Measurements from ENCODE around the gene SLC12A7.
"Not testable (repeated sequence)": the region's sequence is repeated elsewhere in the genome, so short reads cannot be mapped to it uniquely, and the experiment has no call there.

The SLC12A7 gene

DNA sequence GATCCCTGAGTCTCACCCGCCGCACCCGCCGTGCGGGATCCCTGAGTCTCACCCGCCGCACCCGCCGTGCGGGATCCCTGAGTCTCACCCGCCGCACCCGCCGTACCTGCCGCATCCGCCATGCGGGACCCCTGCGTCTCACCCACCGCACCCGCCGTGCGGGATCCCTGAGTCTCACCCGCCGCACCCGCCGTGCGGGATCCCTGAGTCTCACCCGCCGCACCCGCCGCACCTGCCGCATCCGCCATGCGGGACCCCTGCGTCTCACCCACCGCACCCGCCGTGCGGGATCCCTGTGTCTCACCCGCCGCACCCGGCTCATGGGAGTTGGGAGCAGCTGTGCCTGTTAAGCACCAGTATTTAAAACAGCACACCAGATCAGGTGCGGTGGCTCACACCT, 50.6 kb downstream of the SLC12A7 start:
- not testable (repeated sequence) for DNase-seq

DNA sequence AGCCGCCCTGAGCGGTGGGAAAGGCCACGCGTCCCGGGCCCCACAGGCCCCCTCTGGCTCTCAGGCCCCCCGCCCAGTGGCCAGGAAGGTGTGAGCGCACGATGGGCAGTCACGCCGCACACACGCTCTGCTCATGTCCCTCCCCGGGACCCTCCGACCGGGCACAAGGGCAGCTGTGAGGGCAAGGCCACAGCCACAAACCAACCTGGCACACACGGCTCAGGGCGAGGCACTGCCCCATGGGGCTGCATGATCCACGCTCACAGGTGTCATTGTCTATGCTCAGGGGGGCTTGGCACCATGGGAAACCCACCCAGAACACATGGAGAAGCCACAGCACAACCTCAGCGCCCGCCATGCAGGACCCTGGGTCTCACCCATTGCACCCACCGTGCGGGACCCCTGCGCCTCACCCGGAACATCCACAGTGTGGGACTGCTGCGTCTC, 51.3 kb downstream of the SLC12A7 start:
- DNase-seq, result no peak

GRCh38 chr5:1059884-1060263, 52.0 kb downstream of the SLC12A7 start:
- no peak for DNase-seq

DNA sequence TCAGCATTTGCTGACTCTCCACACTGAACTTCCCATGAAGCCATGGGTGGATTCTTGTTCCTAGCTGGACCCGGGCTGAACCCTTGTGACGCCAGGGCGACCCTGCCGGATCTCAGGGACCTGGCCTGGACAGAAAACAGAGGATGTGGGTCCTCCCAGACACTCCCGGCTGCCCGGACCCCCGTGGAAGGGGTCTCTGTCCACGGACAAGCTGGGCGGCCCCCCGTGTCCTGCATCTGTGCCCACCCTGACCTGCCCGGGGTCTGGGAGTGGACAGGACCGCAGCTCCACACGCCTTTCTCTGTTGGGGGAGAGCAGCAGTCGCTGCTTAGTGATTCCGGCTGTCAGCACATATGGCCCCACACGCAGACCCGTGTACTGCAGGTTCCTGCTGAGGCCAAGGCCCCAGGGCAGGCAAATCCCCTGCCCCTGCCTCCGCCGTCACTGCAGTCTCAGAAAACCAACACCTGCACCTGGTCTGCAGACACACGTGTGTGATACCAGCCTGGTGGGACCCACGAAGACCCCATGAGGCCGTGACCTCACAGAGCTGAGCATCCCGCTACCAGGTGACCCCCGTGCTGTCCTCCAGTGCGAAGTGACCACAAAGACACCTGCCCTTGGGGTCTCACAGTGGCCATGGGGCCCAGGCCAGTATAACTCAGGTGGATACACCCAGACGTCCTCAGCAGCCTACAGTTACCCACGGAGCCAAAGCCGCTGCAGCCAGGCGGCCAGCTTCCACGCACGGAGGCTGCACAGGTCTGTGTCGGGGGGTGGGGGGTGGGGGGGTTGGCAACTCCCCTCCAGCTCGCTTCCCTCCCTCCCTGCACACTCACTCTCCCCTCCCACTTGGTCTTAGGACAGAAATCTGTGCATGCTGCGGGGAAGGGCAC, 52.6 kb downstream of the SLC12A7 start:
- DNase-seq, result no peak

DNA sequence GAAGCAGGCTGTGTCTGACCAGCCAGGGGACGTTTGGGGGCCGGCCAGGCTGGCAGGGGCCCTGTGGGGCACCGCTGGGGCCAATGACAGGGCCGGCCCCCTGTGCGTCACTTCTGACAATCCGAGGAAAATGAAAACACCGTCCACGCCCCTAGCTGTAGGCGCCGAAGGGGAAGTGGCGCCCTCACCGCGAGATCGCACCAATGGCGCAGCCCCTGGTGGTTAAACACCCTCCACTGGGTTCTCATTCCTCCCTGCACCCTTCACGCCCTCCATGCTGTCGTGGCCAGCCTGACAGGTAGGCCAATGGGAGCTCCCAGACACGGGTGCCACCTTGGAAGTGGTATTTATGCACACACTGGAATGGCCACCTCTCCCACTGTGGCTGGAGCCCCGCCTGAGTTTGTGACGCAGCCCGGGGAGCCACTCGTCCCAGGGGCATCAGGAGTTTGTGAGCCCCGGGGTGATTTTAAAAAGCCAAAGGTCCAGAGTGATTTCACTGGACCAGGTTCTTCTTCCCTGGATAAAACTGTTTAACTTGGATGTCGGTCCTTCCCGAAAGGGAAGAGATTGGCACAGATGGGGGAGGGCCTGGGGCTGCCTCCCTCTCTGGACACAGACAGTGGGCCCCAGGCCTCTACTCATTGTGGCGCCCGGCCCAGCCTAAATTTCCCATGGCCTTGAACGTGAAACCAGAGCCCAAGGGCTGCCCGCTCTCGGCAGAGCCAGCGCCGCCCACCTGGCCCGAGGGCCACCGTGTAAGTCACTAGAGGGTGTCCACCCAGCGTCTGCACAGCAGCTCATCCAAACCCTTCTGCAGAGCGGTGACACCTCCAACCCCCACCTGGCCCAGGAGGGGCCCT, 53.5 kb downstream of the SLC12A7 start:
- DNase-seq, result no peak

DNA sequence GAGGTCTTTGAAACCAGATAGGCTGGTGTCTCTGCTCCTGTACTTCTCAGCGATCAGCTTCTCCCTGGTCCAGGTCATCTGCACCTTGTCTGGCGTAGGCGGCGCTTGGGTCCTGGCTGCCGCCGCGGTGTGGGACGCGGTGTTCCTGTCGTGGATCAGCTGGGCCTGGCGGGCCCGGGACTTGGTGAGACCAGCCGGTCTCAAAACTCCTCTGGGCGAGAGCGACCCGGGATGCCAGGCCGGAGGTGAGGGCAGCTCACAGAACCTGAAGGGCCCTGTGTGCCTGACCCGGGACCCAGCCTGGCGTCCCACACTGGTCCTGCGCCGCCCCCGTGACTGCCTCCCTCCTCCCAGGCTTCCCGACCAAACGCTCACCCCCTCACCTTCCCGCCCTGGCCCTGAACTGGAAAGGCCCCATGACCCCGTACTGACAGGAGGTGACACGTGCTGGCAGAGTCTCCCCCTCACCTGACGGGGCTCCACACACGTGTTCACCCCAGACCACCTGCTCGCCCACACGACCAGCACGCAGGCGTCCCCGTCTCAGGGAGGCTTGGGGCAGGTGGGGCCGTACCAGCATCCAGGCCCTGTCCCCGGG, 54.3 kb downstream of the SLC12A7 start:
- no peak for DNase-seq

GRCh38 chr5:1056611-1057484, 55.0 kb downstream of the SLC12A7 start:
- DNase-seq, result no peak

DNA sequence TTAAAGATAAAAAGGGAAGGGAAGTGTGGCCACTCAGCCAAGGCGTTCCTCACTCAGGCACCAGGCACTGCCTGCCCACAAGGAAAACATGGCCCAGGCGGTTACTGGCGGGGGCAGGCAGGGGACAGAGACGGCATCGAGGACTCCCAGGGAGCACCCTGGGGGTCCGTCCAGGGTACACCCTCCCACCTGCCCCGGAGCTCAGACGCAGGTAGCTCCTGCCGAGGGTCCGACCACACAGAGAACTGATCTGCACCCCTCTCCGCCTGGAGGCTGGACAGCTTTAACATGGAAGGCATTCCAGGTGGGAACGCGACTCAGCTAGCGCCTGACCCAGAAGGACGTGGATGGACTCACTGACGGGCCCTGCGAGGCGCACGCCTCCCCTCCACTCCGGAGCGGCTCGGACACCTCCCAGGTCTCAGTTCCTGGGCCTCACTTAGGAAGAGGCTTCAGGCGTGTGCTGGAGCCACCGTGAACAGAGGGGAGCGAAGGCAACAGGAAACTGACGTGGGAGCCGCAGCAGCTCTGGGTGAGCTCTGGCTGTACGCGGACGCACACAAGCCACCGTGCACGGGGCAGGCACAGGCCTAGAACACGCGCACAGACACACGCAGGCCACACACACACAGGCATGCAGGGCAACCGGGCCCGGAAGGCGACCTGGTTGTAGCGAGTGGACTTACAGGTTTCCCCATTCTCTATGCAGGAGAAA, 55.8 kb downstream of the SLC12A7 start:
- no peak for DNase-seq

GRCh38 chr5:1054799-1055775, 56.8 kb downstream of the SLC12A7 start:
- no peak for DNase-seq

DNA sequence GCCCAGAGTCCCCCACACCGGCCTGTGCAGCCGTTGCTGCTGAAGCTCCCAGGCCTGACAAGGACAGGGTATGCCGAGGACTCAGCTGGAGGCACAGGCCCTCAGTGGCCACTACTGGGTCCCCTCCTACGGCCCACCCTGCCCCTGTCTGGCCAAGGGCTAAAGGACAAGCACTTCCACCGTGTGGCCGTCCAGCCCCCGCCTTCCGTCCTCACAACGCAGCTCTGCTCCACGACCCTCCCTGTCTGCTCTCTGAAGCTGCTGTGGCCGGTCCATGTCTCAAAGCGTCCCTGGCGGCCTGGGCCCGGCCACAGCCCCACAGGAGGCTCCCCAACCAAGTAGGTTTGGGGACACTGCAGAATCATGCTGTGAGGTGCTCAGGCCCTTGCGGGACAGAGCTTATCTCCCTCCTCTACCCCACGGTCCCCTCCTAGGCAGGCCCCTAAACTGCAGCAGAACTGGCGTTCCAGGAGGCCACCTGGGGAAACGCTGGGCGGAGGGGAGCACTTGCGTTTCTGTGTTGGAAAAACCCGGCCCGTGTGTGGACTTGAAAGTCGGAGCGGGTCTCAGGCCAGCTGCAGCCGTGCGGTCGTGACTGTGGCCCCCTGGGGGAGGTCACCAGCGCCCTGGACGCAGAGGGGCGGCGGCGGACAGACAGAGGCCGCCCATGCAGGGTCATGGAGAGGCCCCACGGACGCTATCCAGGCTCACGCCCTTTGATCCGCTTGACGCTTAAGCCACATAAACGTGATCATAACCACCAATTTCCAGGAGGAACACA, 57.7 kb downstream of the SLC12A7 start:
- no peak for DNase-seq

DNA sequence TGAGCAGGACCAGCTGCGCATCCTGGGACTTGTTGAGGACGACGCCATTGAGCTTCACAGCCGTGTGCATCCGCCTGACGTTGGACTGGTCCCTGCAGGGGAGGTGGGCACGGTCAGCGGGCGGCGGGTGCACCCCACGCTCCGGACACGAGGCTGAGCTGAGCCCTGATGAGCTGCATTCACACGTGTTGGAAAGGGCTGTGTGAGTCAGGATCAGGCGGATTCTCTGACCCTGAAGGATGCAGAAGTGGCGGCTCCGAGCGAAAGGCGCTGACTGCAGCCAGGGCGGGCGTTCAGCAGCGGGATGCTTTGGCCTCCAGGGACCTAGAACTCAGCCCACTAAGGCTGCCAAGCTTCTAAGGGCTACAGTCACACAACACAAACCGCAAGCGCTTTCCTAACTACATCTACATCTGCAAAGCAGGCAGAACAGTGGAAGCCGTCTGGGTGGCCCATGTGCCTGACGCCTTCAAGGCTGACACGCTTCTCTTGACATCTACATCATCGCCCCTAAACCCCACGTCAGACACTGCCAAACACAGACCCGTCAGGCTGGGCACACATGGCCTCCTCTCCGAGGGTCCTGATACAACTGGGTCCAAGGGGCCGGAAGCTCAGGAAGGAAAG, 58.4 kb downstream of the SLC12A7 start:
- no peak for DNase-seq

GRCh38 chr5:1052641-1053390, 59.0 kb downstream of the SLC12A7 start:
- no peak for DNase-seq

DNA sequence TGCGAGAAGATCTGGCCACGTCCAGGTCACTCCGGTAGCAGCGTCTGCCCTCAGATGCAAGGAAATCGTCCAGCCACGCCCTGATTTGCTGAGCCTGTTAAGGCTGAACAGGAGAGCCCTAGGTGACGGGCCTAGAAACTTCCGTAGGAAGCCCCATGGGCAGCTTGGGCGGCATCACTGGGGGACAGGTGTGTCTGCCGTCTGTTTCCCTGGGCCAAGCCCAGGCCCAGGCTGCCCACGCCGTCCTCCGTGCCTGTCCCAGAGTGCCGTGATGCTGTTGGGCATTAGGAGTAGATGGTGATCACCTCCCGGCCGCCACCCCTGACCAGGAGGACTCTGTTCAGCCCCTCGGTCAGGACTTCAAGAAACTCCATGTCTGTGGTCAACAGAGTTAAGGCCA, 59.8 kb downstream of the SLC12A7 start:
- no peak for DNase-seq

DNA sequence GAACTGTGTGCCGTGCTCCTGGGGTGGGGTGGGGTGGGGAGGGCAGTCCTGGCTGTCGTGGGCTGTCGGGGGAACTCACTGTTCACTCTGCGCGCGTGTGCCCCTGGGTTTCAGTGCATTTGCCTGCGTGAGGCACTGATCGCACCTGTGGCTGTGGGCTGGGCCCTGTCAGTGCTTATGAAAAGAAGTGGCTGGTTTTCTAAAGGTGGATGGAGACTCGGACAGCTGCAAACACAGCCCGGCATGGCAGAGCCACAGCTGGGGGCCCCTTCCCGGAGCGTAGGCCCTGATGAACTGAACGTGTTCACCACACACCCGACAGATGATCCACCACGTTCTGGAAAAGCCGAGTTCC, 60.5 kb downstream of the SLC12A7 start:
- DNase-seq, result no peak

DNA sequence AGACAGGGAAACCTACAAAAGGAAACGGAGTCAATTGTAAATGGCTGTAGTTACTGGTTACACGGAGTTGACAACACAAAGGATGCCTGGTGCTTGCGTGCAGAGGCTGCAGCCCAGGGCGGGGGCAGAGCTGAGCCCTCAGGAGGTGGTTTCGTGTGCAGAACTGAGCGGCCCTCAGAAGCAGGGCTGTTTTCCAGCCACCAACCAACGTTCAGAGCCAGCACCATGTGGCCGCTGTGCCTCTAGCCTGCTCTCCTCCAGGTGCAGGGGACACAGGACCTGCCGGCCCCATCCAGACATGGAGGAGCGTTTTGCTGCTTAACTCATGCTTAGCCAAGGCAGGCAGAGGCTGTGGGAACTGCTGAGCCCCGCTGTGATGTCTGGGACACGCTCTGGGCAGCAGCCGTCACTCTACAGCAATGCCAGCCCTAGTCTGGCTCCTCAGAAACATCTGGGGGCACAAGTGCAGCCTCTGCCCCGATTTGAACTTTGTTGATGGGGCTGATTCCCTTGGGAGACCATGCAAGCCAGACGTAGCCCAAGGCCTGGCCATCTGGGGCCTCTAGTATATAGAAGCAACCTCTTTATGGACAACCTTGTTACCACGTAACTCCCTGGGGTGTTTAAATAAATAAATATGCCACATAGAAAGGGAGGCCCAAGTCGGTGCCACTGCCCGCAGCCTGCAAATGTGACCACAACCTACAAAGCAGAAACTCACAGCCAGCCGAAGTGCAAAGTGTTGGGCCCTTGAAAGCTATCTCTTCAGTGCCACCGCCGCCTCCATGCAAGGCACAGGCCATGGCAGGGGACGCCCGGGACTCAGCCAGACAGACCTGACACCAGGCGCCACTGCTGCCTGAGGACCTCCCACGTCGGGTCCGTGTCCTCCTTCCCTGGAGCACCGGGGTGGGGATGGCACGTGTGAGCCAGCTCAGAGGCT, 61.2 kb downstream of the SLC12A7 start:
- DNase-seq, result no peak

DNA sequence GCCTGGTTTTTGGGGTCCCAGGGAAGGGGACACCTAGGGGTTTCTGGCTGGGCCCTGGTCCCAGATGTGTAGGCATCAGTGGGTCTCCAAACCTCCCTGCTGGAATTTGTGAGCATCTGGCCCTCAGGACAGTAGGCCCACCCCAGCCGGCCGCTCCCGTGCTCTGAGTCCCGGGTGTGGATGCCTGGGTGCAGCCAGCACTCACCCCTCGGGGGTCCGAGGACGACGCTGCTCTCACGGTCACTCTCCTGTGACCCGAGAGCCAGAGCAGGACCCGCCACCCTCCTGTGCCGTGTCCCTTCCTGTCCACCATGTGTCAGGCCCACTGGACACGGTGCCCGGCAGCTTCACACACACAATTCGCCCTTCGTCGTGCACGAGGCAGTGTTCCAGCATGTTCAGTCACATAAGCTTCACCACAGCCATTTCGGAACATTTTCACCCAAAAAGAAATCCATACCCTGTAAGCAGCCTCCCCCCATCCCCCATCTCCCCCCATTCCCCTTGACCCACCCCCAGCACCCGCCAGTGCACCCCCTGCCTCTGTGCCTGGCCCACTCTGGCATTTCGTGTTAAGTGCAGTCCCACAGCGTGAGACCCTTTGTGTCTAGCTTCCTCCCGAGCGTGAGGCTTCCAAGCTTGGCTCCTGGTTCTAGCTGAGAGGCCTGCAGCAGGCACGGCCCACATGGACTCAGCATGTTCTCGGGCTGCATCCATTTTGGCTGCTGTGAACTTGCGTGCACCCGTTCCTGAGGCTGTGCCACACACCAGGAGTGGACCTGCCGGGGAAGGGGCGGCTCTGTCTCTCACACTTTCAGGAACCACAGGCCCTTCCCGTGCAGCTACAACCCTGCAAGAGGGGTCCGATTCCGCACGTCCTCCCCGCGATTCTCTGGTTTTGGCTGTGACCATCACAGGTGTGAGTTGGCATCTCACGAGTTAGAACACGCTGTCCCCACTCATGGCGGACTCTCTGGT, 62.7 kb downstream of the SLC12A7 start:
- no peak for DNase-seq

All from NCI-H2227 treated with DMSO at 0.1 percent for 48 hours (cell line).